Measurements from ENCODE around the gene SMC5. TPM values are rescaled to one million over a fixed set of nuclear protein-coding genes. Genes with fewer than 3 reads are reported as not detected.
"Not testable (repeated sequence)": the region's sequence is repeated elsewhere in the genome, so short reads cannot be mapped to it uniquely, and the experiment has no call there.

SMC5 gene
- total and polyA plus RNA-seq, 2 donors (not counting 1 experiment from before 2014, with no cell fraction given) = 8.9 to 82.1 TPM

GRCh38 chr9:70401241-70401640, 142.5 kb downstream of the SMC5 start:
- 100% methylated on average over 3 of the region's 6 CpGs for WGBS (ENCODE audit: insufficient coverage)

GRCh38 chr9:70402213-70402612, 143.4 kb downstream of the SMC5 start:
- peaks cover 42% of the 10 kb centered on the region in 2 donors for H3K4me1 ChIP-seq (ENCODE audit: control insufficient read depth in 2 of 2, insufficient read depth in 2 of 2, low read length in 2 of 2)
- no peak overlapping the region for H2AFZ ChIP-seq (ENCODE audit: insufficient read depth, low read depth, low read length, poor library complexity, severe bottlenecking)
- H3K9me3 ChIP-seq (ENCODE audit: control extremely low read depth in 1 of 3, control insufficient read depth in 2 of 3, insufficient read depth in 1 of 3, low read length in 2 of 3) = no peaks in the 10 kb centered on the region
- POLR2A ChIA-PET = interaction anchor here (3.2 kb wide), 1 partner anchor 10 kb away, joined by 17 read pairs; no protein-coding TSS in a partner anchor
- TF ChIP-seq EZH2 (IDR thresholded peaks at IDR 0.05; ENCODE audit: borderline replicate concordance, insufficient read depth, low read depth, low read length, poor library complexity, severe bottlenecking) = no peak
- no peak for TF ChIP-seq CTCF (IDR thresholded peaks at IDR 0.05)
- H3K36me3 ChIP-seq (replicated peaks in 1 of 2; ENCODE audit: control extremely low read depth in 1 of 2, control insufficient read depth in 1 of 2, extremely low read depth in 1 of 2, insufficient read depth in 2 of 2, low read length in 1 of 2) = no peaks in the 10 kb centered on the region
- DNase-seq (no peak), ATAC-seq (ENCODE audit: low read depth) (no peak)
- peaks cover 65% of the 10 kb centered on the region for H3K4me1 Mint-ChIP-seq
- no peaks in the 10 kb centered on the region for H3K9me3 Mint-ChIP-seq (ENCODE audit: insufficient read depth)
- H3K27ac ChIP-seq (ENCODE audit: low read length in 2 of 2) = no peak overlapping the region
- CTCF ChIA-PET = interaction anchor here (0.8 to 1.3 kb wide), 4 partner anchors 11 to 200 kb away, joined by 3 to 5 read pairs (median 3); no protein-coding TSS in a partner anchor
- H3K27ac Mint-ChIP-seq = no peak overlapping the region
- no peak overlapping the region for H3K9ac ChIP-seq (ENCODE audit: low read length)
- peaks cover 18% of the 10 kb centered on the region for H4K20me1 ChIP-seq (ENCODE audit: control insufficient read depth, insufficient read depth, low read length, poor library complexity, severe bottlenecking)
- H3K79me2 ChIP-seq (ENCODE audit: control insufficient read depth, insufficient read depth, low read length) = peaks cover 87% of the 10 kb centered on the region
- intact Hi-C loops (cut with micrococcal nuclease) = no loop called here
- no peak overlapping the region for H3K4me3 ChIP-seq (ENCODE audit: control extremely low read depth in 1 of 5, extremely low read depth in 1 of 5, insufficient read depth in 1 of 5, low read depth in 2 of 5, low read length in 4 of 5)
- no peak overlapping the region for H3K4me2 ChIP-seq (replicated peaks; ENCODE audit: low read depth, low read length, poor library complexity, severe bottlenecking)
- no peaks in the 10 kb centered on the region for H3K27me3 Mint-ChIP-seq
- no CpG with 5 or more reads among the region's 1 CpG for WGBS (ENCODE audit: insufficient coverage)
- no peak overlapping the region for H3K4me3 Mint-ChIP-seq
- no peaks in the 10 kb centered on the region for H3K27me3 ChIP-seq (replicated peaks in 1 of 4; ENCODE audit: control extremely low read depth in 1 of 4, control insufficient read depth in 3 of 4, insufficient read depth in 4 of 4, low read length in 3 of 4)

More at GRCh38 chr9:70401241-70401640, 142.5 kb downstream of the SMC5 start:
- H3K4me2 ChIP-seq (replicated peaks; ENCODE audit: low read depth, low read length, poor library complexity, severe bottlenecking); ATAC-seq (ENCODE audit: low read depth); H3K27me3 Mint-ChIP-seq; H3K27ac Mint-ChIP-seq; H3K36me3 ChIP-seq (replicated peaks in 1 of 2; ENCODE audit: control extremely low read depth in 1 of 2, control insufficient read depth in 1 of 2, extremely low read depth in 1 of 2, insufficient read depth in 2 of 2, low read length in 1 of 2); H3K4me3 Mint-ChIP-seq; H3K27me3 ChIP-seq (replicated peaks in 1 of 4; ENCODE audit: control extremely low read depth in 1 of 4, control insufficient read depth in 3 of 4, insufficient read depth in 4 of 4, low read length in 3 of 4); H3K9me3 ChIP-seq (ENCODE audit: control extremely low read depth in 1 of 3, control insufficient read depth in 2 of 3, insufficient read depth in 1 of 3, low read length in 2 of 3); intact Hi-C loops (cut with micrococcal nuclease); H3K4me3 ChIP-seq (ENCODE audit: control extremely low read depth in 1 of 5, extremely low read depth in 1 of 5, insufficient read depth in 1 of 5, low read depth in 2 of 5, low read length in 4 of 5); DNase-seq; H3K9ac ChIP-seq (ENCODE audit: low read length); H3K27ac ChIP-seq (ENCODE audit: low read length in 2 of 2); H2AFZ ChIP-seq (ENCODE audit: insufficient read depth, low read depth, low read length, poor library complexity, severe bottlenecking); H3K9me3 Mint-ChIP-seq (ENCODE audit: insufficient read depth): not testable (repeated sequence)
- Histone ChIP-seq H4K20me1 (ENCODE audit: control insufficient read depth, insufficient read depth, low read length, poor library complexity, severe bottlenecking) (peaks cover 17% of the 10 kb centered on the region), H3K4me1 (ENCODE audit: control insufficient read depth in 2 of 2, insufficient read depth in 2 of 2, low read length in 2 of 2) (peaks cover 38% of the 10 kb centered on the region in 2 donors), H3K79me2 (ENCODE audit: control insufficient read depth, insufficient read depth, low read length) (peaks cover 86% of the 10 kb centered on the region)
- ChIA-PET POLR2A (interaction anchor here (1.1 to 3.2 kb wide), 2 partner anchors 11 to 20 kb away, joined by 6 to 17 read pairs; no protein-coding TSS in a partner anchor), CTCF (interaction anchor here (0.8 to 2.1 kb wide), 5 partner anchors 9 to 201 kb away, joined by 3 to 6 read pairs (median 4); no protein-coding TSS in a partner anchor)
- peaks cover 57% of the 10 kb centered on the region for H3K4me1 Mint-ChIP-seq
